SK-N-MC (cell line): ENCODE measurements around the gene OTX2.

ENCODE experiments used
- EZH2 ChIP-seq: fragments of 200-600 bp; sonication (generic); IDR thresholded peaks from one replicate; pipeline ENCODE4 v1.6.1; 2017; ENCODE audit warnings: antibody characterized with exemption
- FOXP2 ChIP-seq: optimal IDR thresholded peaks from 2 replicates; pipeline ENCODE3; 2011; ENCODE audit warnings: mild to moderate bottlenecking, moderate library complexity; ENCODE audit not compliant: insufficient read depth; ENCODE audit errors: extremely low read length, control extremely low read depth
- POLR2AphosphoS5 ChIP-seq: IDR thresholded peaks from 2 replicates; pipeline ENCODE4 v1.6.1; 2012; ENCODE audit warnings: mild to moderate bottlenecking, low read depth, low read length, borderline replicate concordance

- TF ChIP-seq EZH2: no peak
- TF ChIP-seq POLR2AphosphoS5: no peak
- no peak for TF ChIP-seq FOXP2
Measured at GRCh38 chr14:56789955-56790354, 20.3 kb downstream of the OTX2 start.
